ENCODE data around the gene PTPRT. TPM values are rescaled to one million over a fixed set of nuclear protein-coding genes. Genes with fewer than 3 reads are reported as not detected.

Gene PTPRT
- total RNA-seq, 1 donor from 2014 or later = 45.0 TPM

GRCh38 chr20:42063141-42063540 lies 1126.6 kb downstream of the PTPRT start:
- DNase-seq (ENCODE audit: low spot score) = no peak

GRCh38 chr20:42053350-42053749 lies 1136.4 kb downstream of the PTPRT start:
- DNase-seq (ENCODE audit: low spot score) = no peak

GRCh38 chr20:42051921-42052320 lies 1137.8 kb downstream of the PTPRT start:
- no peak for DNase-seq (ENCODE audit: low spot score)

- DNase-seq (ENCODE audit: low spot score) = no peak
Observed at GRCh38 chr20:42046371-42047085, 1143.2 kb downstream of the PTPRT start.

- no peak for DNase-seq (ENCODE audit: low spot score)
Observed at GRCh38 chr20:42043921-42044320, 1145.8 kb downstream of the PTPRT start.

- DNase-seq (ENCODE audit: low spot score) = no peak
Observed at GRCh38 chr20:42041000-42041565, 1148.6 kb downstream of the PTPRT start.

- no peak for DNase-seq (ENCODE audit: low spot score)
Observed at GRCh38 chr20:42027746-42028268, 1161.9 kb downstream of the PTPRT start.

- DNase-seq (ENCODE audit: low spot score) = no peak
Observed at GRCh38 chr20:42026599-42026998, 1163.1 kb downstream of the PTPRT start.

- no peak for DNase-seq (ENCODE audit: low spot score)
Observed at GRCh38 chr20:42024653-42025052, 1165.1 kb downstream of the PTPRT start.

Data from mucosa of gallbladder (tissue), 1 donor.